MM.1S (cell line): ENCODE results near the gene DAP.

Experiments used
- CTCF ChIP-seq: fragments of 300-600 bp; sonication (generic); IDR thresholded peaks from 2 replicates; pipeline ENCODE4 v1.5.1; 2016; ENCODE audit warnings: antibody characterized with exemption, low read length, mixed read lengths
- EZH2 ChIP-seq: fragments of 300-600 bp; sonication (generic); optimal IDR thresholded peaks from 2 replicates; pipeline ENCODE3; 2017; ENCODE audit warnings: low read depth, mild to moderate bottlenecking, antibody characterized with exemption, low read length, mixed read lengths

GRCh38 chr5:10686890-10687289 is 74.1 kb downstream of the DAP start:
- TF ChIP-seq EZH2 (no peak), CTCF (no peak)
